HL-60 (cell line): ENCODE data around the gene MPC1.
"Not testable (repeated sequence)": the region's sequence is repeated elsewhere in the genome, so short reads cannot be mapped to it uniquely, and the experiment has no call there.

Source experiments
- DNase-seq, 2 experiments: peaks; one replicate each; pipeline ENCODE4 v3.0.0-alpha.2; 2010 to 2020; ENCODE audit warnings: low read depth in 1 of 2, low spot score in 1 of 2
- H3K27ac ChIP-seq: fragments of 250-450 bp; sonication (Bioruptor Pico); replicated peaks from 2 replicates; pipeline ENCODE4 v1.5.1; 2020; ENCODE audit warnings: mild to moderate bottlenecking, moderate library complexity
- H3K27me3 ChIP-seq: fragments of 250-450 bp; sonication (Bioruptor Pico); 2 replicates; pipeline ENCODE4 v1.5.1; 2021; ENCODE audit warnings: mild to moderate bottlenecking, moderate library complexity; ENCODE audit not compliant: insufficient read depth, poor library complexity, severe bottlenecking
- H3K4me3 ChIP-seq: replicated peaks from 2 replicates; pipeline ENCODE4 v1.5.1; 2011; ENCODE audit warnings: mild to moderate bottlenecking, control low read depth, low read length; ENCODE audit not compliant: insufficient read depth
- GABPA ChIP-seq: IDR thresholded peaks from 2 replicates; pipeline ENCODE4 v1.6.1; 2012; ENCODE audit warnings: low read depth
- POLR2AphosphoS5 ChIP-seq: IDR thresholded peaks from 2 replicates; pipeline ENCODE4 v1.6.1; 2012; ENCODE audit warnings: low read depth
- REST ChIP-seq: IDR thresholded peaks from 2 replicates; pipeline ENCODE4 v1.6.1; 2012; ENCODE audit warnings: low read depth; ENCODE audit not compliant: insufficient replicate concordance
- SPI1 ChIP-seq: IDR thresholded peaks from 2 replicates; pipeline ENCODE4 v1.6.1; 2012; ENCODE audit warnings: low read depth, mild to moderate bottlenecking, borderline replicate concordance
- TF ChIP-seq, protein P1 (sequence below): IDR thresholded peaks from one replicate; pipeline ENCODE4 v1.5.1; 2011; ENCODE audit warnings: low read length, control low read depth, inconsistent platforms; ENCODE audit not compliant: insufficient read depth

Gene MPC1

GRCh38 chr6:166405386-166405785, 22.6 kb upstream of the MPC1 start:
- H3K27ac ChIP-seq: no peak overlapping the region
- TF ChIP-seq REST (no peak), SPI1 (no peak), GABPA (no peak), POLR2AphosphoS5 (no peak)
- TF ChIP-seq, protein P1, sequence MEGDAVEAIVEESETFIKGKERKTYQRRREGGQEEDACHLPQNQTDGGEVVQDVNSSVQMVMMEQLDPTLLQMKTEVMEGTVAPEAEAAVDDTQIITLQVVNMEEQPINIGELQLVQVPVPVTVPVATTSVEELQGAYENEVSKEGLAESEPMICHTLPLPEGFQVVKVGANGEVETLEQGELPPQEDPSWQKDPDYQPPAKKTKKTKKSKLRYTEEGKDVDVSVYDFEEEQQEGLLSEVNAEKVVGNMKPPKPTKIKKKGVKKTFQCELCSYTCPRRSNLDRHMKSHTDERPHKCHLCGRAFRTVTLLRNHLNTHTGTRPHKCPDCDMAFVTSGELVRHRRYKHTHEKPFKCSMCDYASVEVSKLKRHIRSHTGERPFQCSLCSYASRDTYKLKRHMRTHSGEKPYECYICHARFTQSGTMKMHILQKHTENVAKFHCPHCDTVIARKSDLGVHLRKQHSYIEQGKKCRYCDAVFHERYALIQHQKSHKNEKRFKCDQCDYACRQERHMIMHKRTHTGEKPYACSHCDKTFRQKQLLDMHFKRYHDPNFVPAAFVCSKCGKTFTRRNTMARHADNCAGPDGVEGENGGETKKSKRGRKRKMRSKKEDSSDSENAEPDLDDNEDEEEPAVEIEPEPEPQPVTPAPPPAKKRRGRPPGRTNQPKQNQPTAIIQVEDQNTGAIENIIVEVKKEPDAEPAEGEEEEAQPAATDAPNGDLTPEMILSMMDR: no peak

GRCh38 chr6:166402582-166403277, 20.0 kb upstream of the MPC1 start:
- no peak for DNase-seq
- TF ChIP-seq POLR2AphosphoS5: no peak
- no peak for TF ChIP-seq SPI1
- TF ChIP-seq GABPA: no peak
- TF ChIP-seq REST: no peak
- TF ChIP-seq, protein P1: no peak
- Histone ChIP-seq H3K4me3 (no peak overlapping the region), H3K27me3 (no peaks in the 10 kb centered on the region), H3K27ac (no peak overlapping the region)

More at GRCh38 chr6:166405386-166405785, 22.6 kb upstream of the MPC1 start:
- Histone ChIP-seq H3K4me3 (no peak overlapping the region), H3K27me3 (no peaks in the 10 kb centered on the region)
- DNase-seq: no peak

GRCh38 chr6:166400649-166401250, 18.0 kb upstream of the MPC1 start:
- TF ChIP-seq, protein P1: peak; percentile 43
- H3K27me3 ChIP-seq, H3K27ac ChIP-seq, H3K4me3 ChIP-seq: not testable (repeated sequence)
- DNase-seq: peak in 1 of 2 experiments; percentile 66

- H3K27me3 ChIP-seq: no peaks in the 10 kb centered on the region
- TF ChIP-seq REST: no peak
- TF ChIP-seq GABPA: no peak
- TF ChIP-seq, protein P1: no peak
- no peak for TF ChIP-seq POLR2AphosphoS5
- no peak for TF ChIP-seq SPI1
- no peak overlapping the region for H3K27ac ChIP-seq
- no peak for DNase-seq
- H3K4me3 ChIP-seq: no peak overlapping the region
These were observed 17.4 kb upstream of the MPC1 start for GRCh38 chr6:166400181-166400580.
